ENCODE results near the gene RHOH. TPM values are rescaled to one million over a fixed set of nuclear protein-coding genes. Genes with fewer than 3 reads are reported as not detected.

Gene RHOH
- total and polyA plus RNA-seq, 2 of the 13 experiments (the other 11 are each of a cell fraction or from before 2014, with no cell fraction given): 0.57 TPM; not detected in 1

DNA sequence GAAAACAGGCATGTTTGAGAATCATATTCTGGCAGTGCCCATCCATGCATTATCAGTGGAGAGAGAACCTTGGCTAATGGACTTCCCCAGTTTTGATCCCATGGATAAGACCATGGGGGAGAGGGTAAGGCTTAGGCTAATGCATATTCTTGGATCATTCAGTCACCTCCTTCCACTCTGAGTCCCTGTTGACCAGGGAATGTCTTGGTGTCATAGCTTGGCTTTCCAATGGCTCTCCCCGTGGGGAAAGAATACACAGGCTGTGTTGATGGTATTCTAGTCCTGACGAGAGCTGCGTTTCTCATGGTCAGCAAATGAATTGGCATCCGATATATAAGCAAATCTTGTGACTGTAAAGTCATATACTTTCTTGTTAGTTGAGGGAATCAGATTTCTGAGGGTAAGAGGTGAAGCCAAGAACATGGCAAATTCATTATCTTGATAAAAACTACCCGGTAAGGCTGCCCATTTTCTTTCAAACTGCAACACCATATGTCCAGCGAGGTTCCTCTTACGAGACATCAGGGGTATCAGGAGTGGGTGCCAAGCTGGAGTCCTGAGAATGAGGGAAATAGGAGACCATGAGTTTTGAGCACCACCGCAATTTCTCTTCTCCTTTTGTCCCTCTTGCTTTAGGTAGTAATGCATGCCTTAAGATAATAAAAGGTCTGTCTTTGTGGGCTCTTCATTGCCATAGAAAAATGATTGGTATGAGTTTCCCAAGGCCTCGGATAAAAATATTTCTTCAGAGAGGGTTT is 18.0 kb downstream of the RHOH start:
- intact Hi-C loops (cut with micrococcal nuclease; ENCODE audit: unreplicated experiment): no loop called here
- in situ Hi-C loops (cut with HindIII; ENCODE audit: extremely low pct_ligation_motif_present, low pct_unique_long_range_greater_than_20kb): no loop called here
- ATAC-seq (no peak), FAIRE-seq (no peak), DNase-seq (ENCODE audit: low spot score) (no peak)
- 45% methylated on average over 9 of the region's 9 CpGs for WGBS (ENCODE audit: low lambda C conversion rate)
- no peak overlapping the region for H3K27ac ChIP-seq (ENCODE audit: extremely low read length, insufficient read depth, low read length)
- no peak overlapping the region for H3K4me3 ChIP-seq (replicated peaks in 1 of 3; ENCODE audit: insufficient read depth in 1 of 3, low read depth in 2 of 3, low read length in 3 of 3)
- no peaks in the 10 kb centered on the region for H3K4me1 ChIP-seq (ENCODE audit: insufficient read depth, low read length)
- no TSS peak for BruUV-seq (replicated peaks)
- no peaks in the 10 kb centered on the region for H4K20me1 ChIP-seq (ENCODE audit: insufficient read depth, low read length)
- no peaks in the 10 kb centered on the region for H3K9me3 ChIP-seq (ENCODE audit: low read length)
- H3K4me2 ChIP-seq (ENCODE audit: low read depth, low read length): no peak overlapping the region
- POLR2A ChIA-PET: no interaction called here
- H3K79me2 ChIP-seq (ENCODE audit: insufficient read depth, low read length): no peaks in the 10 kb centered on the region
- H3K9ac ChIP-seq (ENCODE audit: insufficient read depth, low read depth, low read length): no peak overlapping the region
- CTCF ChIA-PET (ENCODE audit: low intra/inter-chr PET ratio, low total read pairs): no interaction called here
- H2AFZ ChIP-seq (ENCODE audit: low read length): no peak overlapping the region
- no peak for TF ChIP-seq ASH2L (IDR thresholded peaks at IDR 0.05; ENCODE audit: insufficient read length, low read depth, low read length)
- H3K36me3 ChIP-seq (replicated peaks in 1 of 2; ENCODE audit: control insufficient read depth in 1 of 2, insufficient read depth in 2 of 2, low read length in 2 of 2): no peaks in the 10 kb centered on the region
- H3K27me3 ChIP-seq (ENCODE audit: control insufficient read depth in 1 of 2, insufficient read depth in 2 of 2, low read length in 2 of 2): peaks cover 0 to 3% of the 10 kb centered on the region in 2 experiments; a peak in 1 of 5 replicates

- no peak overlapping the region for H3K4me2 ChIP-seq (ENCODE audit: low read depth, low read length)
- H3K9ac ChIP-seq (ENCODE audit: insufficient read depth, low read depth, low read length): no peak overlapping the region
- H3K9me3 ChIP-seq (ENCODE audit: low read length): no peaks in the 10 kb centered on the region
- H3K27me3 ChIP-seq (ENCODE audit: control insufficient read depth in 1 of 2, insufficient read depth in 2 of 2, low read length in 2 of 2): peaks cover 0 to 3% of the 10 kb centered on the region in 2 experiments; a peak in 1 of 5 replicates
- ATAC-seq (no peak), DNase-seq (ENCODE audit: low spot score) (no peak), FAIRE-seq (no peak)
- H3K36me3 ChIP-seq (replicated peaks in 1 of 2; ENCODE audit: control insufficient read depth in 1 of 2, insufficient read depth in 2 of 2, low read length in 2 of 2): no peaks in the 10 kb centered on the region
- H3K4me3 ChIP-seq (replicated peaks in 1 of 3; ENCODE audit: insufficient read depth in 1 of 3, low read depth in 2 of 3, low read length in 3 of 3): no peak overlapping the region
- H2AFZ ChIP-seq (ENCODE audit: low read length): no peak overlapping the region
- ChIA-PET POLR2A (no interaction called here), CTCF (ENCODE audit: low intra/inter-chr PET ratio, low total read pairs) (no interaction called here)
- intact Hi-C loops (cut with micrococcal nuclease; ENCODE audit: unreplicated experiment) (no loop called here), in situ Hi-C loops (cut with HindIII; ENCODE audit: extremely low pct_ligation_motif_present, low pct_unique_long_range_greater_than_20kb) (no loop called here)
- no peaks in the 10 kb centered on the region for H3K79me2 ChIP-seq (ENCODE audit: insufficient read depth, low read length)
- no peaks in the 10 kb centered on the region for H3K4me1 ChIP-seq (ENCODE audit: insufficient read depth, low read length)
- no peaks in the 10 kb centered on the region for H4K20me1 ChIP-seq (ENCODE audit: insufficient read depth, low read length)
- 33% methylated on average over 4 of the region's 4 CpGs for WGBS (ENCODE audit: low lambda C conversion rate)
- BruUV-seq (replicated peaks): no TSS peak
- no peak overlapping the region for H3K27ac ChIP-seq (ENCODE audit: extremely low read length, insufficient read depth, low read length)
- TF ChIP-seq CENPX (CRISPR knock-in tag; IDR thresholded peaks at IDR 0.05) (no peak), ZNF280D (CRISPR knock-in tag; IDR thresholded peaks at IDR 0.05) (no peak), ZNF333 (CRISPR knock-in tag; IDR thresholded peaks at IDR 0.05; ENCODE audit: borderline replicate concordance) (no peak), CREB1 (IDR thresholded peaks at IDR 0.05) (no peak), CREB1 (CRISPR knock-in tag; IDR thresholded peaks at IDR 0.05) (no peak), ZNF337 (CRISPR knock-in tag; IDR thresholded peaks at IDR 0.05; ENCODE audit: borderline replicate concordance, low read depth) (no peak), ZNF329 (CRISPR knock-in tag; IDR thresholded peaks at IDR 0.05; ENCODE audit: low read depth) (no peak), GRHL1 (CRISPR knock-in tag; conservative IDR thresholded peaks at IDR 0.05) (no peak), ZNF83 (CRISPR knock-in tag; IDR thresholded peaks at IDR 0.05; ENCODE audit: borderline replicate concordance) (no peak), ZNF75D (CRISPR knock-in tag; IDR thresholded peaks at IDR 0.05; ENCODE audit: borderline replicate concordance) (no peak)
Measured at GRCh38 chr4:40216622-40217366, 20.0 kb downstream of the RHOH start.

Data from HepG2 (cell line).